HG03175 (cell line): ENCODE measurements around the gene HSPBP1.

Experiments
- ATAC-seq: cut with Tn5 transposase; IDR thresholded peaks from one replicate; pipeline ENCODE4 v1.9.1; 2021; ENCODE audit warnings: mild to moderate bottlenecking, moderate library complexity; ENCODE audit not compliant: unreplicated experiment

HSPBP1 gene

DNA sequence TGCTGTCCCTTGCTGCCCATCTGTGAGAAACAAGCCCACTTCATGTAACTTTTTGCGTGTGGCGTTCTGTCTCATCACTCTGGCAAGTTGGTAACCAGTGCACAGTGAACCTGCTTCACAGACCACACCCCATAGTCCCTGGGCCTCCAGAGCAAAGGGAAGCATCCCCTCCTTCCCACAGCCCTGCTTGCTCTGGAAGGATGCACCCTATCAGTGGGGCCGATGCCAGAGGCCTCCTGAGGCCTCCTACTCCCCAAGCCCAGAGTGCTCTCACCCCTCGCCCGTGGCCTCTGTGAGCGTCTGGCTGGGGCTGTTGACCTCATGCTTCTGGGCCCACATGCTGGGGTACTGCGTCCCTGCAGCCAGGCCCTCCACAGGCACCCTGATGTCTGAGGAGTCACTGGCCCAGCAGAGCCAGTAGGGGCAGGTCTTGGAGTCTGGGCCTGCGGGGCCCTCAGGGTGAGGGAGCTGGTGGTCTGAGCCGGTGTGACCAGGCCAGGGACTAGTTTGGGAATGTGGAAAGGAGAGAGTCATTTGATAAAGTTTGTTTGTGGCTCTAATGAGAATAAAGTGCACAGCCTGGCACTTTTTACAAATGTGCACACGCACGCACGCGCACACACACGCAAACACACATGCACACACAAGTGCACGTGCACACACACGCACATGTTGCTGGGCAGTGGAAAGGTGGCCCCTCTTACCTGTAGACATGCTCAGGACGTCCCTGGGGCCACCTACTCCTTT, 56.4 kb downstream of the HSPBP1 start:
- ATAC-seq, result no peak

DNA sequence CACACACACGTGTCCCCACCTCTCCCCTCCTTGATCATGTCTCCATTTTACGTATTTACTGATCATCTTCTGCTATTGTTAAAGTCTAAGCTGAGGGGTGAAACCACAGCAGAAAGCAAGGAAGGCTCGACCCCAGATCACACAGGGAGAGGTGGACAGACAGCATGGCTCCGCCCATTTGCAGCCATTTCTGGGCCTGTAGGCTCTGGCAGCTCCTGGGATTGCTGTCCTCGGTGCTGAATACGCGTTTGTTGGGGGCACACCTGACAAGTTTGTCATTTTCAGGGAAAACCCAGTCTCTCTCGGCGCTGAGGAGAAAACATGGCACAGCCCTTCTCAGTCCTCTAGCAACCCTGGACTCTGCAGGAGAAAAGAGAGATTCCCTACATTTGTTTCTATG, 59.4 kb downstream of the HSPBP1 start:
- ATAC-seq, result no peak

DNA sequence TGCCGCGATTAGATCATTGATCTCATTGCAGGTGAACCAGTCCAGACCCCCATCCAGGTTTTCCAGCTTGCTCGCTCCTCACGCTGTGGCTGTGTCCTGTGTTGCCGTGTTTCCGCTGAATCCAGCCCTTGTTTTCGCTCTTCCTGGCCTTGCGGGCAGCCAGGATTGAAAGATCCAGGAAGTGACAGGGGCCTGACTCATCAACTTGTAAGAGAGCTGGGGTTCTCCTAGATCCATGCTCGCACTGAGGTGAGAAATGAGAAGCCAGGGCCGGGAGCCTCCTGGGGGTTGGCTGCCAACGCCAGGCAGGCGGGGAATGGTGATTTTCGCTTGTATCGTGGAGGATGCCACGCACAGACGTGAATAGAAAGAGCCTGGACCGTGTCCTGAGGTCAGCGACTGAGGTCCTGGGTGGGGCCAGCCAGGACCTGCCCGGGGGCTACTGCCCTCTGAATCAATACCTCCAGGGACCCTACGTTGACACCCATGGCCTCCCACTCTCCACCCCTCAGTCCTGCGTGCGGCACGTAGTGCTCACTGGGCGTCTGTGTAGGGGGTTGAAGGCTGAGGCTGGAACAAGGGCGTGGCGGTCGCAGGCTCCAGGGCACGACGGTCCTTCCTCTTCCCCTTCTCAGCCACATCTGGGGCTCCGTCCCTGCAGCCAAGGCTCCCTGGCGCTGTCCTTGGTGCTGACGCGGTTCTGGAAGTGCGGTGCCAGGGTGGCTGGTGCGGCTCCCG, 63.3 kb downstream of the HSPBP1 start:
- ATAC-seq, result no peak

DNA sequence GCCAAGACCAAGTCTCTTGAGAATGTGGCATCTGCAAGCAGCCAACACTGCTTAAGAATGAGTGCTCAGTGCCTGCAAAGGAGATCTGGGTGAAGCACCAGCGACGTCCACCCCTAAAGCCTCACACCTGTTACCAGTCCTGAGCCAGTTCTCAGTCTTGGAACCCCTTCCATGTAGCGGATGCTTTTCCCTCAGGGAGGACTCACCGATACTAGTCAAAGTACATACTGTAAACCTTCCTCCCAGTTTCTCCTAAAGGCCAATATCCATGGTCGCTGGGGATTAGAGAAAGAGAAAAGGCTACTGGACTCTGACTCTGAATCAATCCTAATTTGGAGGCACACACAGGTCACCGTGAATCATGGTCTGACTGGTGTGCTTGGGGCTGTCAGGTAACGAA, 66.4 kb downstream of the HSPBP1 start:
- ATAC-seq, result no peak

DNA sequence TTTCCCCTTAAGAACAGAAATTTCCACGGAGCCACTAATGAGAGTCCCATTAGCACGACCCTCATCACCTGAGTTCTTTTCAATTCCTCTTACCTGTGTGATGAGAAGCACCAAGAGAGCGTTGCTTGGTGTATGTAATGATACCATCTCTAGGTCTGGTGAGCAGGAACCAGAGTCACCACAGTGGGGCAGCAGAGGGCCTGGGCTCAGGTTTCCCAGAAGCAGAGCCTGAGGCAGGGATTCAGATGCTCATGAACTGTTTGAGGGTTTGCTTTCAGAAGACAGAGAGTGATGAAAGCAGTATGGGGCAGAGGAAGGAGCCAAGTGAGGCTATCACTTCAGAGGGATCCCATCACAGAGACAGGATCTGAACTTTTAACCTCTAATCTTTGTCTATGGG, 67.5 kb downstream of the HSPBP1 start:
- no peak for ATAC-seq
